Measurements from ENCODE around the gene SLC10A7.

- TF ChIP-seq CTCF (IDR thresholded peaks at IDR 0.05) (no peak), EP300 (IDR thresholded peaks at IDR 0.05) (no peak), POLR2AphosphoS5 (IDR thresholded peaks at IDR 0.05) (no peak), POLR2A (IDR thresholded peaks at IDR 0.05) (no peak)
These were observed 204.0 kb downstream of the SLC10A7 start for GRCh38 chr4:146317783-146318182.
